IMR-90 (cell line): ENCODE measurements around the gene C8B. TPM values are rescaled to one million over a fixed set of nuclear protein-coding genes. Genes with fewer than 3 reads are reported as not detected.

Experiments
- ATAC-seq: fragments of 200-7000 bp; cut with Tn5 transposase; 2 replicates; pipeline ENCODE4 v1.9.1; 2020; ENCODE audit warnings: low read depth, mild to moderate bottlenecking, moderate library complexity
- BruUV-seq: library from RNA; stranded (reverse); fragments of 400-500 nt; replicated peaks from 2 replicates; lab custom pipeline; 2021; lab: Mats Ljungman, UMichigan
- CTCF ChIA-PET: fragments of 300-600 bp; formaldehyde crosslinking; extraction: SDS; loops from one replicate; lab custom pipeline; 2021; ENCODE audit warnings: antibody characterized with exemption; lab: Yijun Ruan, JAX
- POLR2A ChIA-PET: fragments of 300-600 bp; sonication (Branson Sonifier 250); formaldehyde crosslinking; loops from one replicate; lab custom pipeline; 2022; ENCODE audit warnings: antibody characterized with exemption; ENCODE audit not compliant: unreplicated experiment; lab: Charles Lee
- DNase-seq: peaks from one replicate; pipeline ENCODE4 v3.0.0; 2013
- H2AFZ ChIP-seq: replicated peaks from 2 replicates; pipeline ENCODE3; 2013; ENCODE audit warnings: low read length, mild to moderate bottlenecking; ENCODE audit not compliant: poor library complexity
- H2AK5ac ChIP-seq: 2 replicates; pipeline ENCODE4 v1.6.1; 2013; ENCODE audit warnings: low read depth, low read length, inconsistent platforms
- H2AK9ac ChIP-seq: replicated peaks from 2 replicates; pipeline ENCODE3; 2013; ENCODE audit warnings: mild to moderate bottlenecking, low read depth, low read length, moderate library complexity; ENCODE audit not compliant: poor library complexity
- H2BK120ac ChIP-seq: 2 replicates; pipeline ENCODE4 v1.6.1; 2013; ENCODE audit warnings: low read depth, low read length, inconsistent platforms
- H2BK15ac ChIP-seq: 3 replicates; pipeline ENCODE4 v1.6.1; 2013; ENCODE audit warnings: low read depth, low read length, inconsistent platforms
- H2BK20ac ChIP-seq: 2 replicates; pipeline ENCODE4 v1.6.1; 2013; ENCODE audit warnings: low read depth, mild to moderate bottlenecking, inconsistent platforms, low read length, moderate library complexity
- H2BK5ac ChIP-seq: 2 replicates; pipeline ENCODE4 v1.6.1; 2013; ENCODE audit warnings: mild to moderate bottlenecking, low read depth, low read length, inconsistent platforms; ENCODE audit not compliant: poor library complexity, severe bottlenecking
- H3K14ac ChIP-seq: replicated peaks from 2 replicates; pipeline ENCODE4 v1.6.1; 2013; ENCODE audit warnings: low read depth, low read length, inconsistent platforms
- H3K18ac ChIP-seq: 2 replicates; pipeline ENCODE4 v1.6.1; 2013; ENCODE audit warnings: low read depth, low read length, control low read depth
- H3K23ac ChIP-seq: 2 replicates; pipeline ENCODE4 v1.6.1; 2013; ENCODE audit warnings: low read depth, low read length, inconsistent platforms
- H3K27ac ChIP-seq: 2 replicates; pipeline ENCODE4 v1.5.1; 2013; ENCODE audit warnings: mild to moderate bottlenecking, control low read depth, low read length; ENCODE audit not compliant: insufficient read depth
- H3K27me3 ChIP-seq: 2 replicates; pipeline ENCODE4 v1.6.1; 2013; ENCODE audit warnings: low read length; ENCODE audit not compliant: control insufficient read depth, insufficient read depth
- H3K36me3 ChIP-seq: 2 replicates; pipeline ENCODE4 v1.6.1; 2013; ENCODE audit warnings: low read length, mixed read lengths; ENCODE audit not compliant: control insufficient read depth, insufficient read depth
- H3K4ac ChIP-seq: 2 replicates; pipeline ENCODE4 v1.6.1; 2013; ENCODE audit warnings: low read depth, low read length, inconsistent platforms
- H3K4me1 ChIP-seq: 2 replicates; pipeline ENCODE4 v1.6.1; 2013; ENCODE audit warnings: low read length, mixed read lengths; ENCODE audit not compliant: control insufficient read depth, insufficient read depth
- H3K4me2 ChIP-seq: 2 replicates; pipeline ENCODE4 v1.6.1; 2013; ENCODE audit warnings: low read depth, mild to moderate bottlenecking, control low read depth, low read length, moderate library complexity
- H3K4me3 ChIP-seq: 2 replicates; pipeline ENCODE4 v1.5.1; 2013; ENCODE audit warnings: low read depth, mild to moderate bottlenecking, control low read depth, low read length, moderate library complexity; ENCODE audit not compliant: insufficient read depth
- H3K56ac ChIP-seq: 2 replicates; pipeline ENCODE4 v1.6.1; 2013; ENCODE audit warnings: low read length, inconsistent platforms; ENCODE audit not compliant: insufficient read depth; ENCODE audit errors: extremely low read depth
- H3K79me1 ChIP-seq, 2 experiments: 2 replicates each; pipeline ENCODE4 v1.6.1; 2013; ENCODE audit warnings: low read length in 2 of 2, inconsistent platforms in 1 of 2, low read depth in 1 of 2
- H3K9ac ChIP-seq: 2 replicates; pipeline ENCODE4 v1.6.1; 2013; ENCODE audit warnings: low read depth, low read length, control low read depth
- H3K9me1 ChIP-seq: 2 replicates; pipeline ENCODE4 v1.6.1; 2013; ENCODE audit warnings: low read length, inconsistent platforms; ENCODE audit not compliant: insufficient read depth
- H3K9me3 ChIP-seq: 2 replicates; pipeline ENCODE4 v1.6.1; 2013; ENCODE audit warnings: low read length; ENCODE audit not compliant: control insufficient read depth, insufficient read depth
- H4K20me1 ChIP-seq: 2 replicates; pipeline ENCODE4 v1.6.1; 2013; ENCODE audit warnings: low read length, inconsistent platforms; ENCODE audit not compliant: insufficient read depth
- H4K5ac ChIP-seq: 2 replicates; pipeline ENCODE4 v1.6.1; 2013; ENCODE audit warnings: mild to moderate bottlenecking, low read depth, low read length, control low read depth
- H4K8ac ChIP-seq, 2 experiments: 2 replicates each; pipeline ENCODE4 v1.6.1; 2013; ENCODE audit warnings: low read depth in 2 of 2, low read length in 2 of 2, control low read depth in 1 of 2, inconsistent platforms in 1 of 2
- H4K91ac ChIP-seq: 2 replicates; pipeline ENCODE4 v1.6.1; 2013; ENCODE audit warnings: low read depth, low read length, inconsistent platforms; ENCODE audit not compliant: insufficient read depth
- BHLHE40 ChIP-seq: fragments of 150-350 bp; IDR thresholded peaks from 2 replicates; pipeline ENCODE4 v1.6.1; 2016; ENCODE audit warnings: mild to moderate bottlenecking, low read depth, low read length
- CHD1 ChIP-seq: IDR thresholded peaks from 2 replicates; pipeline ENCODE4 v1.6.1; 2012; ENCODE audit warnings: low read depth, low read length, improper control_type of control experiment
- MAFK ChIP-seq: IDR thresholded peaks from 2 replicates; pipeline ENCODE4 v1.6.1; 2012; ENCODE audit warnings: low read depth, low read length, improper control_type of control experiment
- MXI1 ChIP-seq: IDR thresholded peaks from 2 replicates; pipeline ENCODE4 v1.6.1; 2012; ENCODE audit warnings: low read depth, mild to moderate bottlenecking, low read length, moderate library complexity, borderline replicate concordance
- NFE2L2 ChIP-seq: fragments of 150-350 bp; IDR thresholded peaks from 2 replicates; pipeline ENCODE4 v1.6.1; 2016; ENCODE audit warnings: low read depth, mild to moderate bottlenecking, low read length
- POLR2A ChIP-seq: IDR thresholded peaks from 2 replicates; pipeline ENCODE4 v1.6.1; 2012; ENCODE audit warnings: mild to moderate bottlenecking, low read depth, low read length
- RAD21 ChIP-seq: IDR thresholded peaks from 2 replicates; pipeline ENCODE4 v1.6.1; 2012; ENCODE audit warnings: low read length, improper control_type of control experiment
- RFX5 ChIP-seq: IDR thresholded peaks from 2 replicates; pipeline ENCODE4 v1.8.0; 2012; ENCODE audit warnings: low read depth, mild to moderate bottlenecking, low read length, moderate library complexity
- SMC3 ChIP-seq: fragments of 150-350 bp; IDR thresholded peaks from 2 replicates; pipeline ENCODE4 v1.6.1; 2016; ENCODE audit warnings: low read depth, mild to moderate bottlenecking, antibody characterized with exemption, low read length, moderate library complexity
- USF2 ChIP-seq: fragments of 150-350 bp; IDR thresholded peaks from 2 replicates; pipeline ENCODE4 v1.6.1; 2017; ENCODE audit warnings: mild to moderate bottlenecking, antibody characterized with exemption, low read length, low read depth
- WGBS, 2 experiments: methylation state at CpG; one replicate each; pipeline versions ENCODE4 v1.1.5 to v1.1.7; 2013; ENCODE audit warnings: missing lambda C conversion rate in 2 of 2; ENCODE audit not compliant: insufficient read length in 1 of 2; ENCODE audit errors: extremely low coverage in 2 of 2; 5-methylcytosine and 5-hydroxymethylcytosine counted together
- dilution Hi-C: fragments of 300-500 bp; cut with HindIII; formaldehyde crosslinking; loops from one replicate; pipeline ENCODE4 v1.14.3; 2018; ENCODE audit warnings: low sequenced_read_pairs; ENCODE audit not compliant: unreplicated experiment
- in situ Hi-C: fragments of 300-500 bp; cut with MboI; formaldehyde crosslinking; loops from 3 replicates; pipeline ENCODE4 v1.14.3; 2019; ENCODE audit warnings: low sequenced_read_pairs, inconsistent platforms, mixed read lengths
- intact Hi-C: fragments of 100-400 bp; cut with micrococcal nuclease; formaldehyde crosslinking; loops from 2 replicates; pipeline ENCODE4 v1.10.0; 2022
- polyA plus RNA-seq, 3 experiments: library from polyadenylated mRNA; depleted of rRNA; stranded (reverse); fragments of >200 nt; gene quantifications; 2 replicates each; pipeline ENCODE4 v1.2.3, GENCODE V29; 2012; ENCODE audit warnings: low replicate concordance in 1 of 3
- total RNA-seq: library from RNA; depleted of rRNA; stranded (reverse); fragments of >200 nt; gene quantifications from 2 replicates; pipeline ENCODE4 v1.2.3, GENCODE V29; 2012
- TF ChIP-seq, protein P1 (sequence below): conservative IDR thresholded peaks from 2 replicates; pipeline ENCODE4 v1.5.1; 2012; ENCODE audit warnings: mild to moderate bottlenecking, low read depth, low read length, improper control_type of control experiment

C8B gene
- total and polyA plus RNA-seq, 2 of the 4 experiments (the other 2 are of a cell fraction), result not detected

- no peak for TF ChIP-seq CHD1
These were observed 14.4 kb upstream of the C8B start (continued) for GRCh38 chr1:56979986-56980755.

DNA sequence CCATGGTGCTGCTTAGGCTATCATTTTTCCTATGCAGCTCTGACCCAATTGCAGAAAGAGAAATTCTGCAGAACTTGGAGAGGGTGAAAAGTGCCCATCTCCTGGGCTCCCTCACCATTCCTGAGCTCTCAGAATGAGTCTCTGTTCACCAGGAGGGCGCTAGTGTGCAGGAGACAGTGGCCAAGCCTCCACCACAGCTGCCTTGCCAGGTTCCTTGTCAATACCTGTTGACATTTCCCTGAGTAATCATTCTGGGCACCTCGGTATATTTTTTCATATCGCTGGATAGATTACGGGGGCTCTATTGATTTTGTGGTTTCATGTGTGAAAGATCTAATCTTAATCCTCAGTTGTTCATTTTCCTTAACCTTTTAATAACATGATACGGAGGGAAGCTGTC is 13.0 kb upstream of the C8B start:
- Histone ChIP-seq H2AK5ac (no peak overlapping the region), H3K4me3 (no peak overlapping the region), H3K18ac (no peak overlapping the region), H2AFZ (no peak overlapping the region), H3K56ac (no peak overlapping the region), H3K9ac (no peak overlapping the region), H3K27me3 (peaks cover 9% of the 10 kb centered on the region), H4K20me1 (no peaks in the 10 kb centered on the region), H2AK9ac (no peak overlapping the region), H3K79me1 (no peaks in the 10 kb centered on the region), H4K8ac (no peak overlapping the region), H3K14ac (no peak overlapping the region), H4K91ac (no peak overlapping the region), H2BK120ac (no peak overlapping the region), H2BK20ac (no peak overlapping the region), H3K23ac (no peak overlapping the region), H3K4me1 (no peaks in the 10 kb centered on the region), H3K4me2 (no peak overlapping the region), H4K5ac (no peak overlapping the region), H3K27ac (no peak overlapping the region), H2BK15ac (no peak overlapping the region), H3K9me1 (no peaks in the 10 kb centered on the region), H3K9me3 (no peaks in the 10 kb centered on the region), H3K4ac (no peak overlapping the region), H3K36me3 (no peaks in the 10 kb centered on the region), H2BK5ac (no peak overlapping the region)
- POLR2A ChIA-PET, result no interaction called here
- no peak for ATAC-seq
- dilution Hi-C loops (no loop called here), intact Hi-C loops (no loop called here), in situ Hi-C loops (no loop called here)
- TF ChIP-seq NFE2L2 (no peak), MAFK (no peak), RAD21 (no peak), POLR2A (no peak), USF2 (no peak), SMC3 (no peak), RFX5 (no peak), CHD1 (no peak), MXI1 (no peak), BHLHE40 (no peak)
- TF ChIP-seq, protein P1, sequence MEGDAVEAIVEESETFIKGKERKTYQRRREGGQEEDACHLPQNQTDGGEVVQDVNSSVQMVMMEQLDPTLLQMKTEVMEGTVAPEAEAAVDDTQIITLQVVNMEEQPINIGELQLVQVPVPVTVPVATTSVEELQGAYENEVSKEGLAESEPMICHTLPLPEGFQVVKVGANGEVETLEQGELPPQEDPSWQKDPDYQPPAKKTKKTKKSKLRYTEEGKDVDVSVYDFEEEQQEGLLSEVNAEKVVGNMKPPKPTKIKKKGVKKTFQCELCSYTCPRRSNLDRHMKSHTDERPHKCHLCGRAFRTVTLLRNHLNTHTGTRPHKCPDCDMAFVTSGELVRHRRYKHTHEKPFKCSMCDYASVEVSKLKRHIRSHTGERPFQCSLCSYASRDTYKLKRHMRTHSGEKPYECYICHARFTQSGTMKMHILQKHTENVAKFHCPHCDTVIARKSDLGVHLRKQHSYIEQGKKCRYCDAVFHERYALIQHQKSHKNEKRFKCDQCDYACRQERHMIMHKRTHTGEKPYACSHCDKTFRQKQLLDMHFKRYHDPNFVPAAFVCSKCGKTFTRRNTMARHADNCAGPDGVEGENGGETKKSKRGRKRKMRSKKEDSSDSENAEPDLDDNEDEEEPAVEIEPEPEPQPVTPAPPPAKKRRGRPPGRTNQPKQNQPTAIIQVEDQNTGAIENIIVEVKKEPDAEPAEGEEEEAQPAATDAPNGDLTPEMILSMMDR, result no peak
- 33% methylated on average over 1 of the region's 5 CpGs; no CpG with 5 or more reads in 1 of the 2 experiments for WGBS, 2 experiments
- no peak for DNase-seq
- no TSS peak for BruUV-seq
- CTCF ChIA-PET, result no interaction called here
